HCT116 (cell line): Measurements from ENCODE around the gene LCN10. TPM values are rescaled to one million over a fixed set of nuclear protein-coding genes. Genes with fewer than 3 reads are reported as not detected.

Experiments
- ATAC-seq: fragments of 200-7000 bp; cut with Tn5 transposase; 2 replicates; pipeline ENCODE4 v1.9.1; 2020; ENCODE audit warnings: mild to moderate bottlenecking, moderate library complexity
- BruUV-seq: library from RNA; stranded (reverse); fragments of 400-500 nt; replicated peaks from 2 replicates; lab custom pipeline; 2021; lab: Mats Ljungman, UMichigan
- CTCF ChIA-PET: fragments of 300-600 bp; sonication (Branson Sonifier 250); formaldehyde crosslinking; loops from one replicate; lab custom pipeline; 2021; ENCODE audit warnings: antibody characterized with exemption; lab: Charles Lee
- POLR2A ChIA-PET: fragments of 300-600, 350-600 bp; sonication (Branson Sonifier 250); formaldehyde crosslinking; loops from one replicate; lab custom pipeline; 2021; ENCODE audit warnings: antibody characterized with exemption; lab: Charles Lee
- RAD21 ChIA-PET, 2 experiments: fragments of 300-600 bp; sonication (Branson Sonifier 250); formaldehyde crosslinking; loops; one replicate each; lab custom pipeline; 2023; ENCODE audit warnings: low total read pairs in 2 of 2; ENCODE audit not compliant: uncharacterized antibody in 2 of 2, unreplicated experiment in 2 of 2, low non-redundant PET in 1 of 2; lab: Charles Lee
- DNase-seq: peaks from one replicate; pipeline ENCODE4 v3.0.0-alpha.2; 2010; ENCODE audit warnings: low read depth, low spot score
- H2AFZ ChIP-seq: fragments of 200-600 bp; shearing (Covaris generic), sonication (generic); 2 replicates; pipeline ENCODE4 v1.6.1; 2017; ENCODE audit warnings: low read depth, mixed run types, mixed read lengths, antibody characterized with exemption, low read length; ENCODE audit not compliant: poor library complexity, severe bottlenecking
- H3K27ac ChIP-seq: 2 replicates; pipeline ENCODE4 v1.5.1; 2012; ENCODE audit warnings: low read depth, low read length
- H3K27me3 ChIP-seq: fragments of 200-600 bp; sonication (generic); 2 replicates; pipeline ENCODE4 v1.6.1; 2016; ENCODE audit warnings: mixed run types, low read length, mixed read lengths; ENCODE audit not compliant: insufficient read depth
- H3K36me3 ChIP-seq, 2 experiments: fragments of 200-500 bp in 1 of 2; fragments of 200-600 bp in 1 of 2; sonication (Bioruptor generic) in 1 of 2; sonication (generic) in 1 of 2; 2 replicates each; pipeline versions ENCODE4 v1.5.1 to v1.6.1; 2014 to 2016; ENCODE audit warnings: low read length in 2 of 2, inconsistent platforms in 1 of 2, mixed read lengths in 1 of 2, mixed run types in 1 of 2; ENCODE audit not compliant: insufficient read depth in 2 of 2, control insufficient read depth in 1 of 2
- H3K4me1 ChIP-seq, 2 experiments: fragments of 200-600 bp in 1 of 2; sonication (generic) in 1 of 2; 2 replicates each; pipeline versions ENCODE4 v1.5.1 to v1.6.1; 2012 to 2017; ENCODE audit warnings: low read length in 2 of 2, inconsistent platforms in 1 of 2, mild to moderate bottlenecking in 1 of 2, mixed read lengths in 1 of 2, mixed run types in 1 of 2, moderate library complexity in 1 of 2; ENCODE audit not compliant: insufficient read depth in 2 of 2, control insufficient read depth in 1 of 2
- H3K4me2 ChIP-seq: fragments of 200-600 bp; sonication (generic); 2 replicates; pipeline ENCODE4 v1.6.1; 2017; ENCODE audit warnings: mixed run types, low read length, mixed read lengths
- H3K4me3 ChIP-seq, 2 experiments: fragments of 200-600 bp in 1 of 2; sonication (generic) in 1 of 2; replicated peaks in 1 of 2; 2 replicates each; pipeline ENCODE4 v1.5.1; 2011 to 2016; ENCODE audit warnings: low read length in 2 of 2, control low read depth in 1 of 2, low read depth in 1 of 2, mild to moderate bottlenecking in 1 of 2, mixed read lengths in 1 of 2, mixed run types in 1 of 2
- H3K79me2 ChIP-seq: fragments of 200-600 bp; sonication (generic); 2 replicates; pipeline ENCODE4 v1.6.1; 2017; ENCODE audit warnings: mild to moderate bottlenecking, mixed run types, low read length, moderate library complexity, mixed read lengths; ENCODE audit not compliant: insufficient read depth
- H3K9ac ChIP-seq: fragments of 200-600 bp; sonication (generic); 2 replicates; pipeline ENCODE4 v1.6.1; 2016; ENCODE audit warnings: low read length, mixed read lengths
- H3K9me2 ChIP-seq: fragments of 200-600 bp; sonication (generic), shearing (Covaris generic); 2 replicates; pipeline ENCODE4 v1.6.1; 2017; ENCODE audit warnings: mixed run types, mild to moderate bottlenecking, moderate library complexity; ENCODE audit not compliant: insufficient read depth
- H3K9me3 ChIP-seq, 2 experiments: fragments of 200-500 bp in 1 of 2; fragments of 200-600 bp in 1 of 2; sonication (Bioruptor generic) in 1 of 2; sonication (generic) in 1 of 2; 2 replicates each; pipeline ENCODE4 v1.6.1; 2014 to 2017; ENCODE audit warnings: low read length in 2 of 2, mixed read lengths in 2 of 2, inconsistent platforms in 1 of 2, low read depth in 1 of 2, mild to moderate bottlenecking in 1 of 2, mixed run types in 1 of 2, moderate library complexity in 1 of 2; ENCODE audit not compliant: control insufficient read depth in 1 of 2, insufficient read depth in 1 of 2
- H4K20me1 ChIP-seq: fragments of 200-600 bp; sonication (generic), shearing (Covaris generic); 2 replicates; pipeline ENCODE4 v1.6.1; 2017; ENCODE audit warnings: mixed run types, mild to moderate bottlenecking, moderate library complexity; ENCODE audit not compliant: insufficient read depth
- ATF3 ChIP-seq: IDR thresholded peaks from 2 replicates; pipeline ENCODE4 v1.6.1; 2012
- CBX3 ChIP-seq: IDR thresholded peaks from 2 replicates; pipeline ENCODE4 v1.6.1; 2012; ENCODE audit warnings: low read depth
- CEBPB ChIP-seq: IDR thresholded peaks from 2 replicates; pipeline ENCODE4 v1.6.1; 2012; ENCODE audit warnings: low read depth
- EGR1 ChIP-seq: IDR thresholded peaks from 2 replicates; pipeline ENCODE4 v1.6.1; 2012; ENCODE audit warnings: low read depth
- ELF1 ChIP-seq: IDR thresholded peaks from 2 replicates; pipeline ENCODE4 v1.6.1; 2012; ENCODE audit warnings: low read depth, borderline replicate concordance
- EZH2 ChIP-seq: fragments of 200-600 bp; sonication (generic); IDR thresholded peaks from 2 replicates; pipeline ENCODE4 v1.6.1; 2017; ENCODE audit warnings: antibody characterized with exemption, mixed run types
- EZH2phosphoT487 ChIP-seq: fragments of 200-600 bp; IDR thresholded peaks from 2 replicates; pipeline ENCODE4 v1.6.1; 2018; ENCODE audit warnings: antibody characterized with exemption, borderline replicate concordance
- FOSL1 ChIP-seq: IDR thresholded peaks from 2 replicates; pipeline ENCODE4 v1.6.1; 2012; ENCODE audit warnings: low read depth
- JUND ChIP-seq: IDR thresholded peaks from 2 replicates; pipeline ENCODE4 v1.6.1; 2012
- POLR2AphosphoS5 ChIP-seq: IDR thresholded peaks from 2 replicates; pipeline ENCODE4 v1.6.1; 2011; ENCODE audit warnings: mild to moderate bottlenecking, low read depth, low read length, moderate library complexity
- SIN3A ChIP-seq: IDR thresholded peaks from 2 replicates; pipeline ENCODE4 v1.6.1; 2012; ENCODE audit warnings: low read depth
- SP1 ChIP-seq: IDR thresholded peaks from 2 replicates; pipeline ENCODE4 v1.6.1; 2012; ENCODE audit warnings: low read depth
- SRF ChIP-seq: IDR thresholded peaks from 2 replicates; pipeline ENCODE4 v1.6.1; 2012; ENCODE audit warnings: low read depth
- YY1 ChIP-seq: IDR thresholded peaks from 2 replicates; pipeline ENCODE4 v1.6.1; 2011; ENCODE audit warnings: low read length, low read depth, moderate library complexity, mild to moderate bottlenecking; ENCODE audit not compliant: insufficient replicate concordance; ENCODE audit errors: extremely low read depth
- ZNF274 ChIP-seq: fragments of 200-500 bp; sonication (Bioruptor generic); IDR thresholded peaks from 2 replicates; pipeline ENCODE4 v1.6.1; 2014; ENCODE audit warnings: mild to moderate bottlenecking, low read depth, low read length, inconsistent platforms
- intact Hi-C: fragments of 100-400 bp; cut with micrococcal nuclease; formaldehyde crosslinking; loops from 2 replicates; pipeline ENCODE4 v1.10.0; 2022
- total RNA-seq: library from RNA; stranded (reverse); gene quantifications from one replicate; pipeline ENCODE4 v1.2.1, GENCODE V29; 2021; ENCODE audit not compliant: unreplicated experiment
- TF ChIP-seq, protein P1 (sequence below): IDR thresholded peaks from 2 replicates; pipeline ENCODE4 v1.6.1; 2012
- TF ChIP-seq, protein P2 (sequence below): IDR thresholded peaks from 2 replicates; pipeline ENCODE4 v1.6.1; 2012; ENCODE audit warnings: low read depth

The LCN10 gene
- total RNA-seq, 1 experiment from 2014 or later: not detected

- Histone ChIP-seq H3K4me1 (peaks cover 31 to 64% of the 10 kb centered on the region in 2 experiments), H3K4me2 (no peak overlapping the region), H4K20me1 (no peaks in the 10 kb centered on the region), H3K27ac (no peak overlapping the region; the same call in 1 of the 2 replicates), H3K79me2 (no peaks in the 10 kb centered on the region), H3K9me2 (no peaks in the 10 kb centered on the region), H2AFZ (no peak overlapping the region), H3K9me3 (no peaks in the 10 kb centered on the region), H3K9ac (no peak overlapping the region), H3K4me3 (no peak overlapping the region), H3K36me3 (no peaks in the 10 kb centered on the region), H3K27me3 (no peaks in the 10 kb centered on the region)
- ChIA-PET RAD21 (no interaction called here), CTCF (no interaction called here), POLR2A (no interaction called here)
- no TSS peak for BruUV-seq
- DNase-seq (no peak), ATAC-seq (no peak)
- intact Hi-C loops: no loop called here
- TF ChIP-seq POLR2AphosphoS5 (no peak), CBX3 (no peak), ELF1 (no peak), SP1 (no peak), EGR1 (no peak)
Measured at GRCh38 chr9:136697821-136698526, 44.8 kb downstream of the LCN10 start.

- H2AFZ ChIP-seq: no peak overlapping the region
- no TSS peak for BruUV-seq
- RAD21 ChIA-PET: no interaction called here
- DNase-seq (no peak), ATAC-seq (no peak)
- H4K20me1 ChIP-seq: no peaks in the 10 kb centered on the region
- no peaks in the 10 kb centered on the region for H3K9me3 ChIP-seq
- no peak overlapping the region for H3K9ac ChIP-seq
- intact Hi-C loops: no loop called here
- H3K4me3 ChIP-seq: no peak overlapping the region
- H3K4me1 ChIP-seq: peaks cover 38 to 71% of the 10 kb centered on the region in 2 experiments
- POLR2A ChIA-PET: no interaction called here
- H3K79me2 ChIP-seq: no peaks in the 10 kb centered on the region
- no peak overlapping the region for H3K4me2 ChIP-seq
- no peak overlapping the region; the same call in 1 of the 2 replicates for H3K27ac ChIP-seq
- H3K36me3 ChIP-seq: no peaks in the 10 kb centered on the region
- H3K27me3 ChIP-seq: no peaks in the 10 kb centered on the region
- CTCF ChIA-PET: no interaction called here
- no peaks in the 10 kb centered on the region for H3K9me2 ChIP-seq
- no peak for TF ChIP-seq ZNF274
- TF ChIP-seq CBX3: no peak
- no peak for TF ChIP-seq SRF
- no peak for TF ChIP-seq EZH2
- TF ChIP-seq EGR1: no peak
- no peak for TF ChIP-seq JUND
- TF ChIP-seq SIN3A: no peak
- TF ChIP-seq FOSL1: no peak
- TF ChIP-seq ELF1: no peak
- no peak for TF ChIP-seq POLR2AphosphoS5
- no peak for TF ChIP-seq EZH2phosphoT487
- TF ChIP-seq, protein P1, sequence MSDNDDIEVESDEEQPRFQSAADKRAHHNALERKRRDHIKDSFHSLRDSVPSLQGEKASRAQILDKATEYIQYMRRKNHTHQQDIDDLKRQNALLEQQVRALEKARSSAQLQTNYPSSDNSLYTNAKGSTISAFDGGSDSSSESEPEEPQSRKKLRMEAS: no peak
- TF ChIP-seq ATF3: no peak
- no peak for TF ChIP-seq YY1
- TF ChIP-seq, protein P2, sequence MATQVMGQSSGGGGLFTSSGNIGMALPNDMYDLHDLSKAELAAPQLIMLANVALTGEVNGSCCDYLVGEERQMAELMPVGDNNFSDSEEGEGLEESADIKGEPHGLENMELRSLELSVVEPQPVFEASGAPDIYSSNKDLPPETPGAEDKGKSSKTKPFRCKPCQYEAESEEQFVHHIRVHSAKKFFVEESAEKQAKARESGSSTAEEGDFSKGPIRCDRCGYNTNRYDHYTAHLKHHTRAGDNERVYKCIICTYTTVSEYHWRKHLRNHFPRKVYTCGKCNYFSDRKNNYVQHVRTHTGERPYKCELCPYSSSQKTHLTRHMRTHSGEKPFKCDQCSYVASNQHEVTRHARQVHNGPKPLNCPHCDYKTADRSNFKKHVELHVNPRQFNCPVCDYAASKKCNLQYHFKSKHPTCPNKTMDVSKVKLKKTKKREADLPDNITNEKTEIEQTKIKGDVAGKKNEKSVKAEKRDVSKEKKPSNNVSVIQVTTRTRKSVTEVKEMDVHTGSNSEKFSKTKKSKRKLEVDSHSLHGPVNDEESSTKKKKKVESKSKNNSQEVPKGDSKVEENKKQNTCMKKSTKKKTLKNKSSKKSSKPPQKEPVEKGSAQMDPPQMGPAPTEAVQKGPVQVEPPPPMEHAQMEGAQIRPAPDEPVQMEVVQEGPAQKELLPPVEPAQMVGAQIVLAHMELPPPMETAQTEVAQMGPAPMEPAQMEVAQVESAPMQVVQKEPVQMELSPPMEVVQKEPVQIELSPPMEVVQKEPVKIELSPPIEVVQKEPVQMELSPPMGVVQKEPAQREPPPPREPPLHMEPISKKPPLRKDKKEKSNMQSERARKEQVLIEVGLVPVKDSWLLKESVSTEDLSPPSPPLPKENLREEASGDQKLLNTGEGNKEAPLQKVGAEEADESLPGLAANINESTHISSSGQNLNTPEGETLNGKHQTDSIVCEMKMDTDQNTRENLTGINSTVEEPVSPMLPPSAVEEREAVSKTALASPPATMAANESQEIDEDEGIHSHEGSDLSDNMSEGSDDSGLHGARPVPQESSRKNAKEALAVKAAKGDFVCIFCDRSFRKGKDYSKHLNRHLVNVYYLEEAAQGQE: no peak
- no peak for TF ChIP-seq CEBPB
Measured at GRCh38 chr9:136697146-136697820, 45.5 kb downstream of the LCN10 start.
